ENCODE measurements around the gene IL4R.
"Not testable (repeated sequence)": the region's sequence is repeated elsewhere in the genome, so short reads cannot be mapped to it uniquely, and the experiment has no call there.

The IL4R gene
- 138 to 178 (median 154) reads per million in 3 donors for total RNA-seq

GRCh38 chr16:27313422-27314160 lies at the start of gene IL4R:
TSS of gene IL4R (plus strand) at chr16:27313974. CDS start at chr16:27340204, 26,230 bp downstream.
- Histone ChIP-seq H3K27me3 (replicated peaks; ENCODE audit: control insufficient read depth, insufficient read depth, low read length, poor library complexity, severe bottlenecking) (no peaks in the 10 kb centered on the region), H3K36me3 (ENCODE audit: control insufficient read depth, insufficient read depth, low read length) (no peaks in the 10 kb centered on the region), H3K9me3 (ENCODE audit: control insufficient read depth, low read length) (no peaks in the 10 kb centered on the region), H3K4me3 (ENCODE audit: insufficient read depth, low read depth, low read length, poor library complexity, severe bottlenecking) (peak within 1 kb of the TSS; percentile 97), H3K4me1 (ENCODE audit: control insufficient read depth, insufficient read depth, low read length, poor library complexity, severe bottlenecking) (peaks cover 40% of the 10 kb centered on the region), H3K27ac (ENCODE audit: insufficient read depth, low read length, poor library complexity, severe bottlenecking) (peak within 1 kb of the TSS; percentile 98)
- DNase-seq: peak; percentile 42 to 56 (median 43)

- Histone ChIP-seq H3K4me1 (ENCODE audit: control insufficient read depth, insufficient read depth, low read length, poor library complexity, severe bottlenecking) (peaks cover 7% of the 10 kb centered on the region), H3K9me3 (ENCODE audit: control insufficient read depth, low read length) (no peaks in the 10 kb centered on the region), H3K36me3 (ENCODE audit: control insufficient read depth, insufficient read depth, low read length) (no peaks in the 10 kb centered on the region), H3K4me3 (ENCODE audit: insufficient read depth, low read depth, low read length, poor library complexity, severe bottlenecking) (no peak overlapping the region), H3K27ac (ENCODE audit: insufficient read depth, low read length, poor library complexity, severe bottlenecking) (no peak overlapping the region), H3K27me3 (replicated peaks; ENCODE audit: control insufficient read depth, insufficient read depth, low read length, poor library complexity, severe bottlenecking) (no peaks in the 10 kb centered on the region)
- DNase-seq: no peak
Observed at GRCh38 chr16:27264151-27264550, 49.6 kb upstream of the IL4R start.

- no peak overlapping the region for H3K27ac ChIP-seq (ENCODE audit: insufficient read depth, low read length, poor library complexity, severe bottlenecking)
- no peaks in the 10 kb centered on the region for H3K36me3 ChIP-seq (ENCODE audit: control insufficient read depth, insufficient read depth, low read length)
- DNase-seq: no peak
- H3K9me3 ChIP-seq (ENCODE audit: control insufficient read depth, low read length): no peaks in the 10 kb centered on the region
- H3K4me3 ChIP-seq (ENCODE audit: insufficient read depth, low read depth, low read length, poor library complexity, severe bottlenecking): no peak overlapping the region
- H3K27me3 ChIP-seq (replicated peaks; ENCODE audit: control insufficient read depth, insufficient read depth, low read length, poor library complexity, severe bottlenecking): no peaks in the 10 kb centered on the region
- H3K4me1 ChIP-seq (ENCODE audit: control insufficient read depth, insufficient read depth, low read length, poor library complexity, severe bottlenecking): peaks cover 12% of the 10 kb centered on the region
Observed at GRCh38 chr16:27265982-27266381, 47.8 kb upstream of the IL4R start.

GRCh38 chr16:27267037-27267677 lies 46.6 kb upstream of the IL4R start:
- Histone ChIP-seq H3K27ac (ENCODE audit: insufficient read depth, low read length, poor library complexity, severe bottlenecking) (no peak overlapping the region), H3K4me1 (ENCODE audit: control insufficient read depth, insufficient read depth, low read length, poor library complexity, severe bottlenecking) (peaks cover 12% of the 10 kb centered on the region), H3K27me3 (replicated peaks; ENCODE audit: control insufficient read depth, insufficient read depth, low read length, poor library complexity, severe bottlenecking) (no peaks in the 10 kb centered on the region), H3K4me3 (ENCODE audit: insufficient read depth, low read depth, low read length, poor library complexity, severe bottlenecking) (no peak overlapping the region), H3K9me3 (ENCODE audit: control insufficient read depth, low read length) (no peaks in the 10 kb centered on the region), H3K36me3 (ENCODE audit: control insufficient read depth, insufficient read depth, low read length) (no peaks in the 10 kb centered on the region)
- no peak for DNase-seq

GRCh38 chr16:27268376-27269299 lies 45.1 kb upstream of the IL4R start, which contains the start of gene NSMCE1:
TSS of gene NSMCE1 (minus strand) at chr16:27268772. CDS start at chr16:27257570, 11,202 bp downstream.
- Histone ChIP-seq H3K27me3 (replicated peaks; ENCODE audit: control insufficient read depth, insufficient read depth, low read length, poor library complexity, severe bottlenecking) (no peaks in the 10 kb centered on the region), H3K4me3 (ENCODE audit: insufficient read depth, low read depth, low read length, poor library complexity, severe bottlenecking) (peak within 1 kb of the TSS; percentile 64), H3K9me3 (ENCODE audit: control insufficient read depth, low read length) (no peaks in the 10 kb centered on the region), H3K36me3 (ENCODE audit: control insufficient read depth, insufficient read depth, low read length) (no peaks in the 10 kb centered on the region), H3K27ac (ENCODE audit: insufficient read depth, low read length, poor library complexity, severe bottlenecking) (peak within 1 kb of the TSS; percentile 82), H3K4me1 (ENCODE audit: control insufficient read depth, insufficient read depth, low read length, poor library complexity, severe bottlenecking) (peaks cover 12% of the 10 kb centered on the region)
- DNase-seq: peak; percentile 85 to 95 (median 87)

GRCh38 chr16:27269300-27270150 lies 44.2 kb upstream of the IL4R start:
- H3K27ac ChIP-seq (ENCODE audit: insufficient read depth, low read length, poor library complexity, severe bottlenecking): peak overlapping the region; percentile 82
- H3K27me3 ChIP-seq (replicated peaks; ENCODE audit: control insufficient read depth, insufficient read depth, low read length, poor library complexity, severe bottlenecking): no peaks in the 10 kb centered on the region
- H3K9me3 ChIP-seq (ENCODE audit: control insufficient read depth, low read length): no peaks in the 10 kb centered on the region
- H3K4me3 ChIP-seq (ENCODE audit: insufficient read depth, low read depth, low read length, poor library complexity, severe bottlenecking): peak overlapping the region; percentile 64
- H3K4me1 ChIP-seq (ENCODE audit: control insufficient read depth, insufficient read depth, low read length, poor library complexity, severe bottlenecking): peaks cover 12% of the 10 kb centered on the region
- no peaks in the 10 kb centered on the region for H3K36me3 ChIP-seq (ENCODE audit: control insufficient read depth, insufficient read depth, low read length)
- no peak for DNase-seq

GRCh38 chr16:27270349-27270748 lies 43.4 kb upstream of the IL4R start:
- DNase-seq: no peak
- no peak overlapping the region for H3K4me3 ChIP-seq (ENCODE audit: insufficient read depth, low read depth, low read length, poor library complexity, severe bottlenecking)
- H3K36me3 ChIP-seq (ENCODE audit: control insufficient read depth, insufficient read depth, low read length): no peaks in the 10 kb centered on the region
- H3K4me1 ChIP-seq (ENCODE audit: control insufficient read depth, insufficient read depth, low read length, poor library complexity, severe bottlenecking): peaks cover 12% of the 10 kb centered on the region
- H3K9me3 ChIP-seq (ENCODE audit: control insufficient read depth, low read length): no peaks in the 10 kb centered on the region
- H3K27me3 ChIP-seq (replicated peaks; ENCODE audit: control insufficient read depth, insufficient read depth, low read length, poor library complexity, severe bottlenecking): no peaks in the 10 kb centered on the region
- H3K27ac ChIP-seq (ENCODE audit: insufficient read depth, low read length, poor library complexity, severe bottlenecking): no peak overlapping the region

GRCh38 chr16:27272076-27272475 lies 41.7 kb upstream of the IL4R start:
- Histone ChIP-seq H3K27me3 (replicated peaks; ENCODE audit: control insufficient read depth, insufficient read depth, low read length, poor library complexity, severe bottlenecking) (no peaks in the 10 kb centered on the region), H3K4me3 (ENCODE audit: insufficient read depth, low read depth, low read length, poor library complexity, severe bottlenecking) (no peak overlapping the region), H3K27ac (ENCODE audit: insufficient read depth, low read length, poor library complexity, severe bottlenecking) (no peak overlapping the region), H3K9me3 (ENCODE audit: control insufficient read depth, low read length) (no peaks in the 10 kb centered on the region), H3K4me1 (ENCODE audit: control insufficient read depth, insufficient read depth, low read length, poor library complexity, severe bottlenecking) (peaks cover 12% of the 10 kb centered on the region), H3K36me3 (ENCODE audit: control insufficient read depth, insufficient read depth, low read length) (no peaks in the 10 kb centered on the region)
- DNase-seq: no peak

GRCh38 chr16:27272697-27273096 lies 41.1 kb upstream of the IL4R start:
- not testable (repeated sequence) for H3K36me3 ChIP-seq (ENCODE audit: control insufficient read depth, insufficient read depth, low read length); H3K9me3 ChIP-seq (ENCODE audit: control insufficient read depth, low read length); H3K4me1 ChIP-seq (ENCODE audit: control insufficient read depth, insufficient read depth, low read length, poor library complexity, severe bottlenecking); H3K27ac ChIP-seq (ENCODE audit: insufficient read depth, low read length, poor library complexity, severe bottlenecking); H3K27me3 ChIP-seq (replicated peaks; ENCODE audit: control insufficient read depth, insufficient read depth, low read length, poor library complexity, severe bottlenecking); DNase-seq; H3K4me3 ChIP-seq (ENCODE audit: insufficient read depth, low read depth, low read length, poor library complexity, severe bottlenecking)

Data from effector memory CD4-positive, alpha-beta T cell (primary cell).